GM23338 (cell line): ENCODE results near the gene PIAS4. TPM values are rescaled to one million over a fixed set of nuclear protein-coding genes. Genes with fewer than 3 reads are reported as not detected.

ENCODE experiments used
- ATAC-seq: fragments of 200-7000 bp; cut with Tn5 transposase; 3 replicates; pipeline ENCODE4 v1.9.1; 2020
- DNase-seq: peaks from one replicate; pipeline ENCODE4 v3.0.0-alpha.2; 2015; ENCODE audit warnings: low spot score
- H2AFZ ChIP-seq: fragments of 200-600 bp; sonication (generic); 2 replicates; pipeline ENCODE4 v1.8.0; 2016; ENCODE audit warnings: antibody characterized with exemption, mild to moderate bottlenecking, moderate library complexity
- H3F3A ChIP-seq: fragments of 200-600 bp; sonication (generic); replicated peaks from 2 replicates; pipeline ENCODE4 v1.8.0; 2017; ENCODE audit warnings: antibody characterized with exemption, mixed run types, low read depth
- H3K27ac ChIP-seq: fragments of 200-600 bp; sonication (generic); 2 replicates; pipeline ENCODE4 v1.6.1; 2016; ENCODE audit warnings: low read depth
- H3K27me3 ChIP-seq: fragments of 200-600 bp; sonication (generic); 2 replicates; pipeline ENCODE4 v1.8.0; 2016; ENCODE audit warnings: mild to moderate bottlenecking, mixed run types, moderate library complexity; ENCODE audit not compliant: insufficient read depth
- H3K36me3 ChIP-seq: fragments of 200-600 bp; sonication (generic); 2 replicates; pipeline ENCODE4 v1.8.0; 2016; ENCODE audit warnings: mild to moderate bottlenecking; ENCODE audit not compliant: insufficient read depth
- H3K4me1 ChIP-seq: fragments of 200-600 bp; sonication (generic); 2 replicates; pipeline ENCODE4 v1.8.0; 2016; ENCODE audit warnings: mild to moderate bottlenecking, moderate library complexity; ENCODE audit not compliant: insufficient read depth
- H3K4me2 ChIP-seq: fragments of 200-600 bp; sonication (generic); 2 replicates; pipeline ENCODE4 v1.7.1; 2017; ENCODE audit warnings: mixed run types
- H3K4me3 ChIP-seq: fragments of 200-600 bp; sonication (generic); 2 replicates; pipeline ENCODE4 v1.6.1; 2016; ENCODE audit warnings: mixed run types
- H3K79me2 ChIP-seq: fragments of 200-600 bp; sonication (generic); replicated peaks from 2 replicates; pipeline ENCODE4 v1.8.0; 2017; ENCODE audit warnings: mild to moderate bottlenecking; ENCODE audit not compliant: insufficient read depth
- H3K9me2 ChIP-seq: fragments of 200-600 bp; sonication (generic); 2 replicates; pipeline ENCODE4 v1.8.0; 2017; ENCODE audit not compliant: insufficient read depth
- H4K20me1 ChIP-seq: fragments of 200-600 bp; sonication (generic); replicated peaks from 2 replicates; pipeline ENCODE4 v1.8.0; 2017; ENCODE audit warnings: mild to moderate bottlenecking; ENCODE audit not compliant: insufficient read depth
- H3K27ac Mint-ChIP-seq: 2 replicates; pipeline ENCODE4 v1.8.0; 2020; ENCODE audit warnings: inconsistent platforms, mild to moderate bottlenecking, moderate library complexity, mixed read lengths
- H3K27me3 Mint-ChIP-seq: 3 replicates; pipeline ENCODE4 v1.8.0; 2022; ENCODE audit warnings: low read depth, mild to moderate bottlenecking, moderate library complexity, mixed read lengths, inconsistent platforms; ENCODE audit not compliant: insufficient read depth, poor library complexity
- H3K36me3 Mint-ChIP-seq: 3 replicates; pipeline ENCODE4 v1.8.0; 2021; ENCODE audit warnings: low read depth, mild to moderate bottlenecking, inconsistent platforms, moderate library complexity, mixed read lengths
- H3K4me1 Mint-ChIP-seq: 3 replicates; pipeline ENCODE4 v1.8.0; 2020; ENCODE audit warnings: mild to moderate bottlenecking, inconsistent platforms, mixed read lengths
- H3K4me3 Mint-ChIP-seq: 3 replicates; pipeline ENCODE4 v1.8.0; 2021; ENCODE audit warnings: moderate library complexity, mild to moderate bottlenecking, inconsistent platforms, mixed read lengths
- H3K9me3 Mint-ChIP-seq: 3 replicates; pipeline ENCODE4 v1.8.0; 2020; ENCODE audit warnings: moderate library complexity, mild to moderate bottlenecking, inconsistent platforms, mixed read lengths
- CREB1 ChIP-seq: fragments of 250-450 bp; sonication (Bioruptor Pico); IDR thresholded peaks from 2 replicates; pipeline ENCODE4 v1.5.0; 2020; ENCODE audit warnings: low read depth, mild to moderate bottlenecking, moderate library complexity
- CTCF ChIP-seq, 2 experiments: fragments of 200-600 bp in 1 of 2; sonication (generic) in 1 of 2; conservative IDR thresholded peaks; 2 replicates each; pipeline versions ENCODE4 v1.5.1 to v1.6.1; 2016 to 2017; ENCODE audit warnings: antibody characterized with exemption in 2 of 2, low read depth in 2 of 2, mild to moderate bottlenecking in 2 of 2, moderate library complexity in 1 of 2
- ETS1 ChIP-seq: IDR thresholded peaks from 2 replicates; pipeline ENCODE4 v1.6.1; 2016; ENCODE audit warnings: antibody characterized with exemption
- EZH2phosphoT487 ChIP-seq: fragments of 200-600 bp; sonication (generic); IDR thresholded peaks from one replicate; pipeline ENCODE4 v1.8.1; 2018; ENCODE audit warnings: antibody characterized with exemption; ENCODE audit not compliant: unreplicated experiment
- JUNB ChIP-seq: IDR thresholded peaks from one replicate; pipeline ENCODE4 v1.6.1; 2016; ENCODE audit warnings: antibody characterized with exemption; ENCODE audit not compliant: unreplicated experiment
- NANOG ChIP-seq: IDR thresholded peaks from 2 replicates; pipeline ENCODE4 v1.6.1; 2016; ENCODE audit warnings: antibody characterized with exemption, borderline replicate concordance
- POLR2AphosphoS5 ChIP-seq: IDR thresholded peaks from 2 replicates; pipeline ENCODE4 v1.6.1; 2016; ENCODE audit warnings: antibody characterized with exemption, low read depth
- REST ChIP-seq: IDR thresholded peaks from one replicate; pipeline ENCODE4 v1.6.1; 2018; ENCODE audit warnings: antibody characterized with exemption; ENCODE audit not compliant: unreplicated experiment
- ZNF331 ChIP-seq: fragments of 250-450 bp; sonication (Bioruptor Pico); IDR thresholded peaks from 2 replicates; pipeline ENCODE4 v1.5.0; 2020; ENCODE audit warnings: low read depth, mild to moderate bottlenecking, moderate library complexity
- polyA plus RNA-seq: library from polyadenylated mRNA; unstranded; fragments of >200 nt; fragmentation: Nextera tagmentation; extraction: Ambion mirVana; gene quantifications from 2 replicates; pipeline ENCODE4 v1.2.1, GENCODE V29; 2016
- total RNA-seq: library from RNA; depleted of rRNA; stranded (reverse); fragments of >200 nt; shearing (Covaris generic); gene quantifications from 2 replicates; pipeline ENCODE4 v1.2.3, GENCODE V29; 2014

PIAS4 gene
- total and polyA plus RNA-seq, 2 experiments from 2014 or later: 17.0 to 48.4 TPM

GRCh38 chr19:4015705-4016402 lies 8.3 kb downstream of the PIAS4 start:
- Histone ChIP-seq H3K79me2 (peaks cover 52% of the 10 kb centered on the region), H3K4me1 (no peaks in the 10 kb centered on the region), H3K36me3 (peaks cover 3% of the 10 kb centered on the region; the same call in 1 of the 2 replicates), H3K4me2 (no peak overlapping the region), H4K20me1 (no peaks in the 10 kb centered on the region; the same call in 1 of the 2 replicates), H3K9me2 (no peaks in the 10 kb centered on the region), H3K27ac (no peak overlapping the region), H2AFZ (no peak overlapping the region), H3K4me3 (no peak overlapping the region), H3K27me3 (no peaks in the 10 kb centered on the region), H3F3A (no peaks in the 10 kb centered on the region)
- no peak overlapping the region for H3K4me3 Mint-ChIP-seq
- ATAC-seq: no peak
- TF ChIP-seq NANOG (no peak), CTCF (conservative IDR thresholded peaks at IDR 0.05; ENCODE audit: low read depth in 2 of 2) (no peak), JUNB (no peak)
- H3K27me3 Mint-ChIP-seq: peaks cover 5% of the 10 kb centered on the region
- H3K36me3 Mint-ChIP-seq: peaks cover 9% of the 10 kb centered on the region
- no peak overlapping the region for H3K27ac Mint-ChIP-seq
- no peaks in the 10 kb centered on the region for H3K4me1 Mint-ChIP-seq
- no peak for DNase-seq
- no peaks in the 10 kb centered on the region for H3K9me3 Mint-ChIP-seq

GRCh38 chr19:4016486-4016885 lies 8.9 kb downstream of the PIAS4 start:
- peaks cover 52% of the 10 kb centered on the region for H3K79me2 ChIP-seq
- H3K4me2 ChIP-seq: no peak overlapping the region
- peaks cover 3% of the 10 kb centered on the region; the same call in 1 of the 2 replicates for H3K36me3 ChIP-seq
- H3K4me3 Mint-ChIP-seq: no peak overlapping the region
- H2AFZ ChIP-seq: no peak overlapping the region
- no peaks in the 10 kb centered on the region; the same call in 1 of the 2 replicates for H4K20me1 ChIP-seq
- H3K4me1 ChIP-seq: no peaks in the 10 kb centered on the region
- ATAC-seq: no peak
- peaks cover 9% of the 10 kb centered on the region for H3K36me3 Mint-ChIP-seq
- no peak overlapping the region for H3K27ac ChIP-seq
- no peak for DNase-seq
- TF ChIP-seq ZNF331 (CRISPR knock-in tag) (no peak), EZH2phosphoT487 (no peak), REST (no peak), POLR2AphosphoS5 (no peak), JUNB (no peak), ETS1 (no peak), CREB1 (CRISPR knock-in tag) (no peak)
- peaks cover 5% of the 10 kb centered on the region for H3K27me3 Mint-ChIP-seq
- no peaks in the 10 kb centered on the region for H3K4me1 Mint-ChIP-seq
- no peaks in the 10 kb centered on the region for H3K9me3 Mint-ChIP-seq
- no peaks in the 10 kb centered on the region for H3K9me2 ChIP-seq
- H3K4me3 ChIP-seq: no peak overlapping the region
- no peaks in the 10 kb centered on the region for H3K27me3 ChIP-seq
- no peak overlapping the region for H3K27ac Mint-ChIP-seq
- H3F3A ChIP-seq: no peaks in the 10 kb centered on the region
